ENCODE results near the gene ZNF524.

ZNF524 gene

DNA sequence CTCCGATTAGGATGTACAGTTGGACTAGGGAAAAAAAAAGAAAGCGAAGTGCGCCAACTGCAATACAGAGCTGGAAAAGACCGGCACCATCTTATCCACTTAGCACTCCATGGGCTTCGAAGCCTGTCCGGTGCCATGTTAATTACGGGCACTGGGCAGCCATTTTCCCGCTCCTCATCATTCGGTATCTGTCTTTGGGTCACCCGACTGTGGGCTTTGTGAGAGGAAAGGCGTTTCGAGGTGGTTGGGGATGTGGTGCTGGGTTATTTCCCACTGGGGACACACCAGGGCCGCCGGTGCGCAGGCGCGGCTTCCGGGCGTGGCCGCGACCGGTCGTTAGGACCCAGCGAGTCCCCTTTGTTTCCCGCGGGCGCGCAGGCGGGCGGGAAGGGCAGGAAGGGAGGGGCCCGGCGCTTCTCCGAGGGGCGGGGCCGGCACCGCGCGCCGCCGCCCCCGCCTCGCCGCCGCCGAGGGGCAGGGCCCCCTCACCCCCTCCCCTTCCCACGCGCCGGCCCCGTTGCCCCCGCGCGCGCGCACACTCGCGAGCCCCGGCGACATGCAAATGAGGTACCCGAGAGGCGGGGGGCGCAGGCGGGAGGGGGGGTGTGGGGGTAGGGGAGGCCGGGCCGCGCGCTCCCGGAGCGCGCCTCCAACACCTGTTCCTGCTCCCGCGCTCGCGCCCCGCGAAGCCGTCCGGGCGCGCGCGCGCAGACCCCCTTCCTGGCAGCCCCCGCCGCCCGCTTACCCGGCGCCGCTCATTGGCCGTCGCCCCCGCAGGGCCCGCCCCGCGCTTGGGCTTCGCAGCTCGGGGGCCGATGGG is at the start of gene ZNF524:
Gene ZNF524 (plus strand): TSS at position 447 of the 820 bp plus-strand sequence. CDS start 1,825 bp downstream, outside the sequence.
- Histone ChIP-seq H3K9ac (ENCODE audit: low read length) (peak within 1 kb of the TSS; percentile 100), H3K4me1 (ENCODE audit: control insufficient read depth, low read depth, low read length) (peaks cover 12% of the 10 kb centered on the region), H3K36me3 (ENCODE audit: control insufficient read depth, low read depth, low read length) (peaks cover 13% of the 10 kb centered on the region), H3K4me3 (ENCODE audit: low read length) (peak within 1 kb of the TSS; percentile 97), H3K27ac (ENCODE audit: low read length) (peak within 1 kb of the TSS; percentile 100), H3K9me3 (ENCODE audit: control insufficient read depth, low read depth, low read length) (no peaks in the 10 kb centered on the region), H3K27me3 (ENCODE audit: control insufficient read depth, insufficient read depth, low read length) (no peaks in the 10 kb centered on the region)

- Histone ChIP-seq H3K4me3 (ENCODE audit: low read length) (peak overlapping the region; percentile 61), H3K27me3 (ENCODE audit: control insufficient read depth, insufficient read depth, low read length) (no peaks in the 10 kb centered on the region), H3K4me1 (ENCODE audit: control insufficient read depth, low read depth, low read length) (peaks cover 3% of the 10 kb centered on the region), H3K9ac (ENCODE audit: low read length) (peak overlapping the region; percentile 39), H3K9me3 (ENCODE audit: control insufficient read depth, low read depth, low read length) (no peaks in the 10 kb centered on the region), H3K27ac (ENCODE audit: low read length) (no peak overlapping the region), H3K36me3 (ENCODE audit: control insufficient read depth, low read depth, low read length) (no peaks in the 10 kb centered on the region)
These were observed 49.8 kb upstream of the ZNF524 start for GRCh38 chr19:55550321-55550650.

DNA sequence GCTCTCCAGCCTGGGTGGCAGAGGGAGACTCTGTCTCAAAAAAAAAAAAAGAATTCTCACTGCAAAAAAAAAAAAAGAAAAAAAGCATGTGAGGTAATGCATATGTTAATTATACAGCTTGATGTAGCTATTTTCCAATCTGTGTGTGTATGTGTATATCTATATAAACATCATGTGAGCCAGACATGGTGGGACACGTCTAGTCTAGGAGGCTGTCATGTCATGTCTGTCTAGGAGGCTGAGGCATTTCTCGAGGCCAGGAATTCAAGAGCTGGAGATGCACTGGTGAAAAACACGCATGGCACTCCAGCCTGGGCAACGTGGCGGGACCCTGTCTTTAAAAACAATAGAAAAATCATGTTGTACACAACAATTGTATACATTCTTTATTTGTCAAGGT is 47.9 kb upstream of the ZNF524 start:
- peaks cover 3% of the 10 kb centered on the region for H3K4me1 ChIP-seq (ENCODE audit: control insufficient read depth, low read depth, low read length)
- no peaks in the 10 kb centered on the region for H3K36me3 ChIP-seq (ENCODE audit: control insufficient read depth, low read depth, low read length)
- no peak overlapping the region for H3K27ac ChIP-seq (ENCODE audit: low read length)

DNA sequence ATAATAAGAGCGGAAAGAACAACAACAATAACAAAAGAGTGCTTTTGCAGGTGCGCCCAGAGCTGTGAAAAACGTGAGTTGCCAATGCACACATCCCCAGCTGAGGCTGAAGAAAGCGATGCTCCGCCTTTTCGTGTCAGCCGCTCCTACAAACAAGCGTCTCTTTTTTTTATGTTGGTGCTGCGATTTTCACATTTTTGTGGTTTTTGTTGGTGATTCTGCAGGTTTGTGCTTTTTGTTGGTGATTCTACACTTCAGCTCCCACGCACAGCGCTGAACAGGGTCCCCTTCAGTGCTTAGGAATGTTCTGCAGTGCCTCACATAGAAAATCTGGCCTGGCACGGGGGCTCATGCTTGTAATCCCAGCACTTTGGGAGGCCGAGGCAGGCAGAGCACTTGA is 47.5 kb upstream of the ZNF524 start:
- Histone ChIP-seq H3K36me3 (ENCODE audit: control insufficient read depth, low read depth, low read length) (no peaks in the 10 kb centered on the region), H3K27me3 (ENCODE audit: control insufficient read depth, insufficient read depth, low read length) (no peaks in the 10 kb centered on the region), H3K4me1 (ENCODE audit: control insufficient read depth, low read depth, low read length) (peaks cover 3% of the 10 kb centered on the region), H3K27ac (ENCODE audit: low read length) (no peak overlapping the region), H3K9me3 (ENCODE audit: control insufficient read depth, low read depth, low read length) (no peaks in the 10 kb centered on the region), H3K4me3 (ENCODE audit: low read length) (no peak overlapping the region), H3K9ac (ENCODE audit: low read length) (no peak overlapping the region)

More for the DNA sequence above, 47.9 kb upstream of the ZNF524 start:
- H3K9ac ChIP-seq (ENCODE audit: low read length) = no peak overlapping the region
- no peaks in the 10 kb centered on the region for H3K27me3 ChIP-seq (ENCODE audit: control insufficient read depth, insufficient read depth, low read length)
- no peak overlapping the region for H3K4me3 ChIP-seq (ENCODE audit: low read length)
- no peaks in the 10 kb centered on the region for H3K9me3 ChIP-seq (ENCODE audit: control insufficient read depth, low read depth, low read length)

GRCh38 chr19:55553217-55554182 is 46.6 kb upstream of the ZNF524 start:
- no peaks in the 10 kb centered on the region for H3K36me3 ChIP-seq (ENCODE audit: control insufficient read depth, low read depth, low read length)
- peaks cover 3% of the 10 kb centered on the region for H3K4me1 ChIP-seq (ENCODE audit: control insufficient read depth, low read depth, low read length)
- H3K27ac ChIP-seq (ENCODE audit: low read length) = no peak overlapping the region

GRCh38 chr19:55554302-55554701 is 45.8 kb upstream of the ZNF524 start:
- Histone ChIP-seq H3K36me3 (ENCODE audit: control insufficient read depth, low read depth, low read length) (no peaks in the 10 kb centered on the region), H3K27me3 (ENCODE audit: control insufficient read depth, insufficient read depth, low read length) (no peaks in the 10 kb centered on the region), H3K4me1 (ENCODE audit: control insufficient read depth, low read depth, low read length) (peaks cover 3% of the 10 kb centered on the region), H3K27ac (ENCODE audit: low read length) (no peak overlapping the region), H3K9me3 (ENCODE audit: control insufficient read depth, low read depth, low read length) (no peaks in the 10 kb centered on the region), H3K9ac (ENCODE audit: low read length) (no peak overlapping the region), H3K4me3 (ENCODE audit: low read length) (no peak overlapping the region)

More at GRCh38 chr19:55553217-55554182, 46.6 kb upstream of the ZNF524 start:
- no peaks in the 10 kb centered on the region for H3K27me3 ChIP-seq (ENCODE audit: control insufficient read depth, insufficient read depth, low read length)
- no peak overlapping the region for H3K4me3 ChIP-seq (ENCODE audit: low read length)
- H3K9me3 ChIP-seq (ENCODE audit: control insufficient read depth, low read depth, low read length) = no peaks in the 10 kb centered on the region
- H3K9ac ChIP-seq (ENCODE audit: low read length) = no peak overlapping the region

DNA sequence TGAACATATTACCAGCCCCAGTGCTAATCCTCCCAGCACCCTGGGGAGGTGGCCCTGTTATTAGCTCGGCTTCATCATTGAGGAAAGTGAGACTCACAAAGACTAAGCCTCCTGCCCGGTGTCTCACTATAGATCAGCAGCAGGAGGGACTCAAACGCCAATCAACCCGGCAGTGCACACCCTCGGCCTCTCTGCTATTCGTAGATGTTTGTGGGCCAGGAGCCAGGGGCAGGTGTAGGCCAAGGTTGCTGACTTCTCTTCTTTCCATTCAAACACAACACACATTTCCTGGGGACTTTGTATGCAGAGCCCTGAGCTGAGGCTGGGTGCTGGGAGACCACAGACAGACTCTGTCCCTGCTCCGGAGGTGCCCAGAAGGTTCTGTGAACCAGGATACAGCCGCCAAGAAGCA is 45.3 kb upstream of the ZNF524 start:
- Histone ChIP-seq H3K4me3 (ENCODE audit: low read length) (no peak overlapping the region), H3K9ac (ENCODE audit: low read length) (no peak overlapping the region), H3K4me1 (ENCODE audit: control insufficient read depth, low read depth, low read length) (peaks cover 3% of the 10 kb centered on the region), H3K36me3 (ENCODE audit: control insufficient read depth, low read depth, low read length) (no peaks in the 10 kb centered on the region), H3K27me3 (ENCODE audit: control insufficient read depth, insufficient read depth, low read length) (no peaks in the 10 kb centered on the region), H3K9me3 (ENCODE audit: control insufficient read depth, low read depth, low read length) (no peaks in the 10 kb centered on the region), H3K27ac (ENCODE audit: low read length) (no peak overlapping the region)

DNA sequence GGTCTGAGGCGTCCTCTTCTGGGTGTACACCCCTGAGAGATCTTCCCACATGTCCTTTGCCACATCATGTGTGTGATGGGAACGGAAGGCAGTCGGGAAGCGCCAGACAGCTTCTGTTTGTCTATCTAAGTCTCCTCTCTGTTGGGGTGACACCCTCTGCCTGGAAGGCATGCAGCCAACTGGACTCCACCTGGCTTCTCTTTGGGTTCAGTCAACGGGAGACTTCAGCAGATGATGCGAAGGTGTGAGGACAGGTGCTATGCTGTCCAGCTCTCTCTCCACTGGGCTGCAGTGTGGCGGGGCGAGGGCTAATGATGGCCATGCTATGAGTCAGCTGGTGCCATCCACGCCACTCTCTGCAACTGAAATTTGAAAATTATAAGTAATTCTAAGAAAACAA is 40.4 kb upstream of the ZNF524 start:
- Histone ChIP-seq H3K27ac (ENCODE audit: low read length) (no peak overlapping the region), H3K27me3 (ENCODE audit: control insufficient read depth, insufficient read depth, low read length) (no peaks in the 10 kb centered on the region), H3K36me3 (ENCODE audit: control insufficient read depth, low read depth, low read length) (no peaks in the 10 kb centered on the region), H3K9ac (ENCODE audit: low read length) (no peak overlapping the region), H3K4me1 (ENCODE audit: control insufficient read depth, low read depth, low read length) (no peaks in the 10 kb centered on the region), H3K9me3 (ENCODE audit: control insufficient read depth, low read depth, low read length) (no peaks in the 10 kb centered on the region), H3K4me3 (ENCODE audit: low read length) (no peak overlapping the region)

DNA sequence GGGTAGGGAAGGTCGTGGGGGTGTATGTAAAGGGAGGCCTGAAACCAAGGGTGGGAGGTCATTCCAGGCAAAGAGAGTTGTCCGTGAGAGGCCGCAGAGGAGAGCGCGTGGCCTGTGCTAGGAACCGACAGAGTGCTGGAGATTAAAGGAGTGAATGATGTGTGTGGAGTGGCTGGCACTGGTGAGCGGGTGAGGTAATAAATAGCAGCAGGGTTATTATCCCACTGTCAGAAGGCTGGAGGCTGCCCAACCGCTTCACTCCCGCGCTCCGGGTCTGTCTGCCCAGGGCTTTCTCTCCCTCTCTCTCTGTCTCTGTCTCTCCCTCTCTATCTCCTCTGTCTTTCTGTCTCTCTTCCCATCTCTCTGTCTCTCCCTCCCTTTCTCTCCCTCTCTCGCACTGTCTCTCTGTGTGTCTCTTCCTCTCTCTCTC is 36.8 kb upstream of the ZNF524 start:
- Histone ChIP-seq H3K4me1 (ENCODE audit: control insufficient read depth, low read depth, low read length) (no peaks in the 10 kb centered on the region), H3K4me3 (ENCODE audit: low read length) (no peak overlapping the region), H3K9me3 (ENCODE audit: control insufficient read depth, low read depth, low read length) (no peaks in the 10 kb centered on the region), H3K27me3 (ENCODE audit: control insufficient read depth, insufficient read depth, low read length) (no peaks in the 10 kb centered on the region), H3K36me3 (ENCODE audit: control insufficient read depth, low read depth, low read length) (no peaks in the 10 kb centered on the region), H3K9ac (ENCODE audit: low read length) (no peak overlapping the region), H3K27ac (ENCODE audit: low read length) (no peak overlapping the region)

DNA sequence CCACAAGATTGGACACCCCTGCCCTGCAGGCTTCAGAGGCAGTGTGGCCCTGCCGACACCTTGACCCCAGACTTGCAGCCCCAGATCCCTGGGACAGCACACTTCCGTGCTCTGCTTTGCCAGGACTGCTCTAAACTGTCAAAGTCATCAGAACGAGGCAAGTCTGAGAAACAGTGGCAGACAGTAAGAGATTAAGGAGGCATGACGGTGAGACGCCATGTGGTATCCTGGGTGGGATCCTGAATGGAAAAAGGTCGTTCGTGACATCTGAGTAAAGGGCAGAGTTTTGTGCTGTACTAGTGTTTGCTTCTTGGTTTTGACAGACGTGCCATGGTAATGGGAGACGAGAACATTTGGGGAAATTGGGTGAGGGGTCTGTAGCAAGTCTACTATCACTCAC is 33.3 kb upstream of the ZNF524 start:
- Histone ChIP-seq H3K9ac (ENCODE audit: low read length) (no peak overlapping the region), H3K27me3 (ENCODE audit: control insufficient read depth, insufficient read depth, low read length) (no peaks in the 10 kb centered on the region), H3K4me1 (ENCODE audit: control insufficient read depth, low read depth, low read length) (no peaks in the 10 kb centered on the region), H3K9me3 (ENCODE audit: control insufficient read depth, low read depth, low read length) (no peaks in the 10 kb centered on the region), H3K27ac (ENCODE audit: low read length) (no peak overlapping the region), H3K4me3 (ENCODE audit: low read length) (no peak overlapping the region), H3K36me3 (ENCODE audit: control insufficient read depth, low read depth, low read length) (no peaks in the 10 kb centered on the region)

GRCh38 chr19:55567708-55568328 is 32.3 kb upstream of the ZNF524 start:
- no peak overlapping the region for H3K4me3 ChIP-seq (ENCODE audit: low read length)
- H3K27me3 ChIP-seq (ENCODE audit: control insufficient read depth, insufficient read depth, low read length) = no peaks in the 10 kb centered on the region
- H3K36me3 ChIP-seq (ENCODE audit: control insufficient read depth, low read depth, low read length) = no peaks in the 10 kb centered on the region
- H3K9ac ChIP-seq (ENCODE audit: low read length) = no peak overlapping the region
- no peaks in the 10 kb centered on the region for H3K9me3 ChIP-seq (ENCODE audit: control insufficient read depth, low read depth, low read length)
- H3K27ac ChIP-seq (ENCODE audit: low read length) = no peak overlapping the region
- H3K4me1 ChIP-seq (ENCODE audit: control insufficient read depth, low read depth, low read length) = no peaks in the 10 kb centered on the region

Data from iPS-18a (cell line).